Upper lobe of right lung (tissue), 1 donor: Measurements from ENCODE around the gene IGSF3. TPM values are rescaled to one million over a fixed set of nuclear protein-coding genes. Genes with fewer than 3 reads are reported as not detected.
"Not testable (repeated sequence)": the region's sequence is repeated elsewhere in the genome, so short reads cannot be mapped to it uniquely, and the experiment has no call there.

ENCODE experiments used
- ATAC-seq: fragments of 200-7000 bp; cut with Tn5 transposase; one replicate; pipeline ENCODE4 v1.9.1; 2020; ENCODE audit warnings: mild to moderate bottlenecking, moderate library complexity
- DNase-seq: peaks from one replicate; pipeline ENCODE4 v3.0.0-alpha.2; 2020
- H3K27ac ChIP-seq: fragments of 200-600 bp; one replicate; pipeline ENCODE4 v1.8.0; 2022
- H3K27me3 ChIP-seq: fragments of 200-600 bp; one replicate; pipeline ENCODE4 v1.8.0; 2022; ENCODE audit warnings: mild to moderate bottlenecking
- H3K36me3 ChIP-seq: fragments of 200-600 bp; one replicate; pipeline ENCODE4 v1.8.0; 2022
- H3K4me1 ChIP-seq: fragments of 200-600 bp; one replicate; pipeline ENCODE4 v1.8.0; 2022
- H3K4me3 ChIP-seq: fragments of 200-600 bp; one replicate; pipeline ENCODE4 v1.8.0; 2022; ENCODE audit warnings: mild to moderate bottlenecking
- H3K9me3 ChIP-seq: fragments of 200-600 bp; one replicate; pipeline ENCODE4 v1.8.0; 2022
- intact Hi-C: fragments of 100-400 bp; cut with DNase I; formaldehyde crosslinking; loops from one replicate; pipeline ENCODE4 v1.11.0; 2022
- total RNA-seq: library from RNA; stranded (reverse); fragmentation: NEBNext Ultra II Directional; extraction: Animal tissue kit (Norgen Biotek cat#: 25700); gene quantifications from one replicate; pipeline ENCODE4 v1.2.1, GENCODE V29; 2021
- donor health status: DM: no; HTN: yes; CAD: no; lungs with severe emphysema.

The IGSF3 gene
- total RNA-seq, 1 donor from 2014 or later, result 20.1 TPM

DNA sequence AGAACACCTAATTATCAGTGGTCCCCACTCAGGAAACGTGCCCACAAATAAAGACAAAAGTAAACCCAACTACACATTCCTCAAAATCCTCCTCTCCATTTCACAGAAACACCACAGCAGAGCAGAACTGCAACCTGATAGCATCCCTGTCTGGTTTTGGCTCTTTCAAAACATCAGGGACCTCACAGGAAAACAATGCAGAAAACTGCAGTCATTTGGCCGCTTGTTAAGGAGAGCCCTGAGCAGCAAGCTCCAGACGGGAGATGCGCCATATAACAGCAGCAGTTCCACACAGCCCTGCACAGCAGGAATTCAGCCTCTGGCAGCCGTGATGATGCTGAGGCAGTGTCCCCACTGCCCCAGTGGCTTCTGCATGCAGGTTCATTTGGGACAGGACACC is 23.4 kb downstream of the IGSF3 start:
- H3K36me3 ChIP-seq, H3K9me3 ChIP-seq, H3K4me3 ChIP-seq, DNase-seq, ATAC-seq, intact Hi-C loops, H3K27ac ChIP-seq, H3K27me3 ChIP-seq, H3K4me1 ChIP-seq: not testable (repeated sequence)

DNA sequence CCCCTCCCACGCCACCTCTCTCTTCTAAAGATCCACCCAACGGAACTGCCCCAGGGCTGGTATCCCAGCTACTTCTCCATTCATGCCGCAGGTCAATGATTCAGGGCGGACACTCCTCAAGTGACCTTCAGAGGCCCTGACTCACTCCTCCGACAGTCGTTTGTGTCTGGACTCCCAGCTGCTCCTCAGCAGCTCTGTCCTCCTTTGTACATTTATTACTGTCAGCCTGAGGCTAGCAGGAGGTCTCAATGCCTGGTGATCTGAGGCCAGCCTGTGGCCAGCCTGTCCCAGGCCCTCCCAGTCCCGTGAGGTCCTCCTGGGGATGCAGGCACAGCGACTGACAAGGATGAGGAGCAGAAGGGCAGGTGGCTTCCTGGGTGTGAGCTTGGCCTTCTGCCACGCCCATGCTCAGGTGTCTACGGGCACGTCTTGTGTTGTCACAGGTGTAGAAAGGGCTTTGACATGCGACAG is 24.2 kb downstream of the IGSF3 start:
- H3K9me3 ChIP-seq, ATAC-seq, H3K27me3 ChIP-seq, H3K27ac ChIP-seq, DNase-seq, intact Hi-C loops, H3K4me1 ChIP-seq, H3K36me3 ChIP-seq, H3K4me3 ChIP-seq: not testable (repeated sequence)

DNA sequence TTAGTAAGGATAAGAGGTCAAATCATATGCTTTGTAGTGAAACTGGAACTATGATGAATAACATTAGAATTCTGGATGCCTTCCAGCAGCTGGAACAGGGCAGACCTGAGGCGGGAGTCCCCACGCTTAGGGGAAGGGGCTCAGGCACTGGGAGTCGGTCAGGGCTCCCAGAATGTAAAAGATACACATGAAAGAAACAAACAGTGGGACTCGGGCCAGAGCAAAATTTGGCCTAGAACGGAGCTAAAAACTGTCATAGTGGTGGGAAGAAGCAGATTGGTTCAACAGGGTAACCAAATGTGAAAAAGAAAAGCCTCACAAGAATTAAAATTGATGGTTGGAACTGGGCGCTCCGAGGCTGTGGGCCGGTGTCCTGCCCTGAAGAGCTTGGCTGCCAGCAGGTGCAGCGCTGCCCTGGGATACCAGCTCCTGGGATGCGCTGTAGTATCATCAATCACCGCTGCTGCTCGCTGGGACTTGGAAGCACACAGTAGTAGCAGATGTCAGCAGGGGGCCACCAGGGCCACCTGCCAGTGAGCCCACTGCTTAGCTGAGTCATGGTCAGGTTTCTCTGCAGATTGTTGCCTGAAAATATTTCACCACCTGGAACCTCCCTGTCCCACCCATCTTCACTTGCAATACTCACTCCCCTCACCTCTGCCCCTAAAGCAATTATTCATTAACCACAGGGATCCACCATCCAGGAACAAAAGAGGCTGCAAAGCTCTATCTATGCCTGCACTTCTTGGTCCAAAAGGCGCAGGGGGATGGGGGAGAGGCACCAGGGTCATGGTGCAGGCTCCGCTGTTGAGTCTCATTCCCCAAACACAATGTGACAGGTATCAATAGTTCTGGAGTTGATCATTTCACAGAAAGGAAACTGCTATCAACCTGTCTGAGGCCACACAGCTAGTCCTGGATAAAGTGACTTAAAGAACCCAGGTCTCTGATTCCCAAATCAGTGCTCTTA is 24.9 kb downstream of the IGSF3 start:
- H3K27me3 ChIP-seq, H3K36me3 ChIP-seq, DNase-seq, ATAC-seq, intact Hi-C loops, H3K27ac ChIP-seq, H3K4me3 ChIP-seq, H3K4me1 ChIP-seq, H3K9me3 ChIP-seq: not testable (repeated sequence)

DNA sequence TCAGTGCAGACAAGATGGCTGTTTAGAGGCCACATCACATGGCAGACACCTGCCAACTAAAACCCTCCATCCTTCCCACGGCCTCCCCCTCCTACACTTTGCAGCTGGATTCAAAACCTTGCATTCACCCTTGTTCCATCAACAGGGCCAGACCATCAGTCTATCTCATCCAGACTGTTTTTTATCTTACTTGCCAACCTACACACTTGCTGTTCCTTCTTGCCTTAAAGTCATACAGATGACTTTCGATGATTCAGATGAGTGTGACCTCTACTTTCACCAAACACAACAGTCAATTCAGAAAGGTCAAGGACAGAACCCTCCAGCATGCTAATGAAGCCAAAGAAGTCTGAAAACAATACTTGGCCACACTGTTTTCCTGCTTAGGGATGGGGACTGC is 29.9 kb downstream of the IGSF3 start:
- H3K9me3 ChIP-seq, intact Hi-C loops, H3K27ac ChIP-seq, DNase-seq, H3K4me1 ChIP-seq, ATAC-seq, H3K36me3 ChIP-seq, H3K4me3 ChIP-seq, H3K27me3 ChIP-seq: not testable (repeated sequence)

DNA sequence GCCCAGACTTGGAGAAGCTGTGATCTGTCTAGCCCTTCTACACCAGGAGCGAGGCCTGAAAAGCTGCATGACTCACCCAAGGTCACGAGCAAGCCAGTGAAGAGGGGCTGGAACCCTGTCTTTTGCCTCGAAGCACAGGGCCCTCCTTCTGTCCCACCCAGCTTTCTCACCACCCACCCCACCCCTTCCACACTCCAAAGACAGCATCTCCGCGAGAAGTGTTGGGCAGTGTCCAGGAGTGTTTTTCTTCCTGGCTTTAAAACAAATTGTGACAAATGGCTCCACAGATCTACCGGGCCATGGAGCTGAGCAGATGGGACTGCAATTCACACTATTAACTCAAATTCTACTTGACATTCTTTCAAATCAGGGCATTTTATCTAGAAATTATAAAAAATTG is 30.9 kb downstream of the IGSF3 start:
- H3K27ac ChIP-seq, H3K4me3 ChIP-seq, H3K27me3 ChIP-seq, DNase-seq, ATAC-seq, H3K4me1 ChIP-seq, H3K36me3 ChIP-seq, H3K9me3 ChIP-seq, intact Hi-C loops: not testable (repeated sequence)

DNA sequence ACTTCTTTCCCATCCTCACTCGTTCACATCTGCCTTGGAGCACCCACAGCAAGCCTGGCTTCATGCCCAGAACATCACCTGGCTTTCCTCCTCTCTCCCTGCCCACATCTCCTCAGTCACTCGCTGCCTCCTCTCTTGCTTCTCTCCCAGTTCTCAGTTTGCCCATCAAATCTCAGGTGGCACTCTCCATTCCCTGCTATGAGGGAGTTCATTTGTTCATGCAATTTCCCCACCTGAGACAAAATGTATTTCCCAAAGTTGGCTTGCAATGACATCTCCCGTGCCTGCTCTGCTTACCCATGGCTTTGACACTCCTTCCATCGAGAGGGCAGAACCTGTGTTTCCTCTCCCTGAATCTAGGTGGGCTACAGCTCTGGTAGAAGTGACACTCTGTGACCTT is 33.1 kb downstream of the IGSF3 start:
- H3K9me3 ChIP-seq, H3K36me3 ChIP-seq, ATAC-seq, H3K4me1 ChIP-seq, DNase-seq, H3K4me3 ChIP-seq, intact Hi-C loops, H3K27ac ChIP-seq, H3K27me3 ChIP-seq: not testable (repeated sequence)

DNA sequence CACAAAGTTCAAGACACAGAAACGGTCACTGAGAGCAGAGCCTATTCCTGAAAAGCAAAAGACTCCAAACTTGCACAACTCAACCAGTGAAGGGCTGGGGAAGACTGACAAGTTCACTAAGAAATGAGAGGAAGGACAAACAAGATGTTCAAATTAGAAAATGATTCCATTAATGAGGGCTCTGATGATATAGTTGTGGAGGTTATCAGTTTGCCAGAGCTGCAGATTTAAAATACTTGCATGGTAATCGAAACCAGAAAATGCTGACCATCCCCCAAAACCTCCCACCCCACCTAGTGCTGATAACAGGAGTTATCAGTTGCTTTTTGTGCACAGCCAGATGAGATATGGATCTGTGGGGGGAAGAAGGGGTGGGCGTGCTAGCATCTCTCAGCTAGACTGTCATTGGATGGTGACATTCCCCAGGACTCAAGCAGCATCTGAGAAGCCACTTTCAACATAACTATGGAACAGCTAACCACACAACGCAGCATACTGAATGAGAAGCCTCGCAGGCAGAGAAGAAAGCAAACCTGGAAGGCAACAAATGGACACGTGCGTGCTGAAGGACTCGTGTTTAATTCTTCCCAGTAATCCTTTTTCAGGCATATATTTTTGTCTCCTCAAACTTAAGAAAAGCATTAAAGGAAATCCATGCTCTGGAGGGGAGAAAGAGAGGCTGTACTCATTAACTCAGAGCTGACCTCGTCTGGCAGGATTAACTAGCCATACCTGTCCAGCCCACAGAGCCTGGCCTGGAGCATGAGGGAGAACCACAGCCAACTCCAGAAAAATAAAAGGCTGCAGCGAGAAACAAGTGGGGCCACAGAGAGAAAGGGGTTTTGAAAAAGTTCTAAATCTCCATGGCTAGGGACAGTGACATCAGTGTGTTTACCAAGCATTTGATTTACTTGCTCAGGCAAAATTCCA is 35.3 kb downstream of the IGSF3 start:
- H3K9me3 ChIP-seq, ATAC-seq, intact Hi-C loops, H3K36me3 ChIP-seq, H3K4me1 ChIP-seq, DNase-seq, H3K27ac ChIP-seq, H3K4me3 ChIP-seq, H3K27me3 ChIP-seq: not testable (repeated sequence)

DNA sequence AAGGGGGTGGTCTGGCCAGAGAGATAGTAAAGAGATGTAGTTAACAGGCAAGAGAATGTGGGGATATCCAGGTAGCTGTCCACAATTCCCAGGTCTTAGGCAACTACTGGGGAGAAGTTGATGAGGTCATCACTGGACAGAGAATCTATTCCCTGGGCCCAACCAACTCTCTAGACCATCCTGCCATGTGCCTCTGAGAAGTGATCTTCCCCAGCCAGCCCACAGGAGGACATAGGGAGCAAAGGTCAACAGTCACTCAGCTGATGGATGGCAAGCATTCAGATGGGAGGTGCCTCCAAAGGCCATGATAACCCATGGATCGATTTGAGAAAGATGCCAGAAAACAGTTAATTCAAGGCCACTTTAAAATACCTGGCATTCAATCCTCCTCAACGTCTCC is 36.0 kb downstream of the IGSF3 start:
- intact Hi-C loops, DNase-seq, ATAC-seq, H3K4me1 ChIP-seq, H3K27ac ChIP-seq, H3K36me3 ChIP-seq, H3K9me3 ChIP-seq, H3K4me3 ChIP-seq, H3K27me3 ChIP-seq: not testable (repeated sequence)

DNA sequence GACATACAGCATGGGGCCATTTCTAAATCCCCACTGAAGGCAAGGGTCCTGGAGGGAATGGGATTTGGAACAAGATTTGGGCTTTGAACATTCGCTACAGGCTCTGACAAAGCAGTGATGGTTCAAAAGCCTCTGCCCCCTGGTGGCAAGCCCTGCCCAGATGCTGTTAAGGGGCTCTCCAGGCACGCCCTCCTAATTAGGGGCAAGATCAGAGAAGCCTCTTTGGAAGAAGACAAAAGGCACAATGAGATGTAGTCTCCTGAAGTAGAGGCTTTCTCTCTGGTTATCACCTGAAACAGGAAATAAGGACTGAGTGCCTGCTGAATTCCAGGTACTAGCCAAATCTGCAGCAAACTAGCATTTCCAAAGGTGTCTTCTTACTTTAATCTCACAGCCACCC is 37.5 kb downstream of the IGSF3 start:
- H3K9me3 ChIP-seq, H3K27ac ChIP-seq, ATAC-seq, H3K36me3 ChIP-seq, DNase-seq, H3K27me3 ChIP-seq, intact Hi-C loops, H3K4me3 ChIP-seq, H3K4me1 ChIP-seq: not testable (repeated sequence)

DNA sequence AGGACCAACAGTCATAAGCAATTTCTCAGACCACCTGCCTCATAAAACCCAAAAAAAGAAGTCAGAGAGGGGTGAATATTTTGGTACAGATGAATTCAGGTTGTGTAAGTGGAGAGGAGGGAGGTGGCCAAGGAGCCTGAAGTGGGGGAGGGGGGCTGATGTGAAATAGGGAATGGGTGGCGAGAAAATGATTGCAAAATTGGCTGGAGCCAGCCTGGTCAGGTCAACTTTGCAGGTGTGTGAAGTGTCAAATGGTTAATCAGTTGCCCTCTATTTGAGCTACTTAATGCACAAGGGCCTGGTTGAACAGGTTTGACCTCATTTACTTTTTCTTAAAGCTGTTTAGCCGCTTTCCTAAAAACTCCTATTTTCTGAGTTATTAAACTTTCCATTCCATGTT is 38.1 kb downstream of the IGSF3 start:
- H3K9me3 ChIP-seq, H3K27me3 ChIP-seq, intact Hi-C loops, ATAC-seq, H3K27ac ChIP-seq, H3K4me3 ChIP-seq, H3K4me1 ChIP-seq, H3K36me3 ChIP-seq: not testable (repeated sequence)
- DNase-seq, result peak; percentile 75
